SKM-1 (cell line): ENCODE results near the gene CACNA1E.

Experiments used
- DNase-seq: peaks from one replicate; lab custom pipeline; 2025; ENCODE audit not compliant: unreplicated experiment; lab: John Stamatoyannopoulos, UW

The CACNA1E gene

DNA sequence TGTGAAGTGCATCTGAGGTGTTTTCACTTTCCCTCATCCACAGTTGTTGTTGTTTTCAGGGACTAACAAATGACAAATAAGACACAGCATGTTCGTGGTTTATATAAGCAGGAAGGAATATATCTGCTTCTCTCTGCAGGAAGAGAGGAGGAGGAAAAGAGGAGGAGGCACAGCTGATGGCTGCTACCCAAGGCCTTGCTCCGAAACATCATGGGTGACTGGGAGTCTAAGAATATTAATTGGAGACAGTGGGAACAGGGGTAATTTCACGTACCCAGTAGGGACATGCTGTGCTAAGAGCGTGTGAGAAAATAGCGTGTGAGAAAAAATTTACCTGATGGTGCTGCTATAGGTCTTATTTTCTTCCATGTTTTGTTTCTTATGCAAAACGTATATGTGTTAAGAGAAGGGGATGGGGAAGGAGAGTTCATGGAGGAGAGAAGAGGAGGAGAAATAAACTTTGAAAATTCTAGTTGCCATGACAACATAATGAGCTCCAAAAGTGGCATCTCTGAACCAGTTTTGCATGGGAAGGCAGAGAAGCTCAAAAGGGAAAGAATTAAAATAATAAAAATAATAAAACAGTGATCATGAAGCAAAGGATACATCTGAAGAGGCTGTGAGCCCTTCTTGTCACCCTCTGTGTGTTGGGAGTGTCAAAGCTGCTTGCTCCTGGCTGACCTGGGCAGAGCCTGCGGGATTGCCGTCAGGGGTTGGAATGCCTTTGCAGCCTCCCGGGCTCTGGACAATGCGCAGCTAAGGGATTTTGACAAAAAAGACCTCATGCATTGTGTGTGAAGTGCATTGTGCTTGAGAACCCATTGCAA, 192.0 kb downstream of the CACNA1E start:
- no peak for DNase-seq

DNA sequence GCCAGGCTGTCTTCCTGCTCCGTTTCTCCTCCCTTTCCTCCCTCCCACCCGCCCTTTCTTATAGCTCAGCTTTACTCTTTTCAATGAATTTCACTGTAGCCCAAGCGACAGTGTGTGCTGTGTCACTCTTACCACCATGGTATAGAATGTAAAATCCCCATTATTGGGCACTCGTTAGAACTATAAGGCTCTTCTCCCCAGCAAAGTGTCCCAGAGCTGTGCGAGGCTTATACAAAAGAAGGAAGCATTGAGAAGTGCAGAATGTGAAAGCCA, 192.5 kb downstream of the CACNA1E start:
- DNase-seq, result no peak

DNA sequence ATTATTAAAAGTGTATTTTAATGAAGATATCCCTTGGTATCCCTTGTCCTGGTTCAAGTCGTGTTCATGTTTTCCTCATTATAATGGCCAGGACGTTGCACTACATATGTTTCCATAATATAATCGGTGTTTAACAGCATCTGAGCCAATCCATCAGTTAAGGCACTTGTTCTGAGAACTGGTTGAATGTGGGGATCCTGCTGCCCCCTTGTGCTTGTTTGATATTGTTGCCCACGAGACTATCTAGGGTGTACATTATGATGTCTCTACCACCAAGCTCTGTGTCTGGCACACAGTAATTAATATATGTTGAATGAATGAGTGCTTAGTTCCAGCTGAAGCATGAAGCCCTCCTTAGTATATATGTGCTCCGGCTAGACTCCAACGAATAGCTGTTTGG, 193.0 kb downstream of the CACNA1E start:
- DNase-seq, result no peak

- no peak for DNase-seq
Measured at GRCh38 chr1:181680332-181680731, 197.0 kb downstream of the CACNA1E start.

DNA sequence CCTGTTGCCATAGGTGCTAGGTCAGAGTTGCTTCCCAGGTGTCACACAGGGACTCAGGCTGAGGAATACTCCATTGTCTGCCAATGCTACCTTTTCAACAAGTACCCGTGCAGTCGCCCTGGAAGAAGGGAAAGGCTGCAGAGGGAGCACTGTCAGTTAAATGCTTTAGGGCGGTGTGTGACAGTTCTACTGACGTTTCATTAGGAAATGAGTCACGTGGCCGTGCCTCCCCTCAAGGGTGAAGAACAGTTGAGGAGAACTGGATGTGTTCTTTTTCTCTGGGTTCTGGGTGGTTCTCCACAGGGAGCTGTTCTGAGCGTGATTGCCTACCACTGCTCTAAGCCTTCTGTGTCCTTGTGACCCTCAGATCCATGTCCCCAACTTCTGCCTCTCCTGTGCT, 197.6 kb downstream of the CACNA1E start:
- DNase-seq, result no peak

DNA sequence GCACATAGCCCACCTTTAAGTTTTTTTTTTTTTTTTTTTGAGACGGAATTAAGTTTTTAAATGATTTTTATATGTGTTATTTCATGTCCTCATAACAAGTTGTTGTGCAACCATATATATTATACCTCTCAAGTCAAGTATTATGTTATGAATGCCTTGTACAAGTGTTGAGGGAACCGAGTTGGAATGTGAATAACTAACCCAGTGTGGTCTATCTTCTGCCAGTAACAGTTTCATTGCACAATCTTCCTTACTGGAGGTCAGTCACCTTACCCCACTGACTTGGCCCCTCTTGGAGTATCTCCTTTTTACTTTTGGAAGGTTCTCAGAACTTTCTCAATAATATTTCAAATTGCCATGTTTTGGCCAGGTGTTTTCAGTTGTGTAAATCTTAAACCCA, 201.9 kb downstream of the CACNA1E start:
- DNase-seq, result no peak

DNA sequence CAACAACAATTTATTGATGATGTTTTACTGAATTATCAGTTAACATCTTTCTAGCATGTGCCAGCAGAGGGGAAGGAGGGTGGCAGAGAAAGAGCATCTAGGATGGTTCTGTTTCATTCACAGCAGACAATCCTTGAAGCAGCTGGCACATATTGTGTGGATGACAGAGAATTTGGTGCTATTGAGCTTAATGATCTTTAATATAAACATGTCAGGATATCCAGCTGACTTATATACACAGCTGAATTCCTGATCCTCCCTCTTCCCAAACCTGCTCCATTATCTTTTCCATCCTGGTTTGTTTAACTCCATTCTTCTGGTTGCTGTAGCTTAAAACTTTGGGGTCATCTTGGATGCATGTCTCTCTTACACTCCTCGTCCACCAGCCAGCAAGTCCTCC, 218.6 kb downstream of the CACNA1E start:
- no peak for DNase-seq

GRCh38 chr1:181704546-181704945, 221.2 kb downstream of the CACNA1E start:
- DNase-seq, result no peak

- no peak for DNase-seq
Measured at GRCh38 chr1:181711820-181712219, 228.5 kb downstream of the CACNA1E start.

GRCh38 chr1:181712711-181713110, 229.4 kb downstream of the CACNA1E start:
- DNase-seq, result no peak

- no peak for DNase-seq
Measured at GRCh38 chr1:181714428-181714827, 231.1 kb downstream of the CACNA1E start.

DNA sequence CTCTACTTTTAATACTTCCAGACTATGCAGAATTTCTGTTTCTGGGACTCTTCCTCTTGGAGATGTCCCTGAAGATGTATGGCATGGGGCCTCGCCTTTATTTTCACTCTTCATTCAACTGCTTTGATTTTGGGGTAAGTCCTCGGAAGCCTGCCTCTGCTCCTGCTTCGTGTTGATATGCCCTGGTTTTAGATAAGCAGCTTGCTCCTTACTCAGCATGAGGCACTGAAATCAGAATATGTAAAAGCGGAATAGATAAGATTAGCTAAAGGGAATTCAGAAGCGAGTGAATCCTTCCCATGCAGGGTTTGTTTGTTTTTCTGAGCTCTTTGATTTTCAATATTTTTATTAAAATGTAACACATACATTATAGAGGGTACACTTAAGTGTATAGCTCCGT, 234.7 kb downstream of the CACNA1E start:
- DNase-seq, result no peak

GRCh38 chr1:181726320-181727012, 243.1 kb downstream of the CACNA1E start:
- DNase-seq, result no peak

- no peak for DNase-seq
Measured at GRCh38 chr1:181730606-181731005, 247.3 kb downstream of the CACNA1E start.

GRCh38 chr1:181732218-181732990, 249.1 kb downstream of the CACNA1E start:
- DNase-seq, result no peak

DNA sequence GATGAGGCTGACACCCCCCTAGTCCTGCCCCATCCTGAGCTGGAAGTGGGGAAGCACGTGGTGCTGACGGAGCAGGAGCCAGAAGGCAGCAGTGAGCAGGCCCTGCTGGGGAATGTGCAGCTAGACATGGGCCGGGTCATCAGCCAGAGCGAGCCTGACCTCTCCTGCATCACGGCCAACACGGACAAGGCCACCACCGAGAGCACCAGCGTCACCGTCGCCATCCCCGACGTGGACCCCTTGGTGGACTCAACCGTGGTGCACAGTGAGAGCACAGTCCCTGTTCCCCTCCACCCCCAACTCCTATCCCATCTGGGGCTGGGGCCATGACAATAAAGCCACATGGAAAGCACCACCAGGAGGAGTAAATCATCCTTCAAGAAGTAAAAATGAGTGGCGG, 250.2 kb downstream of the CACNA1E start:
- DNase-seq, result no peak

GRCh38 chr1:181737056-181737455, 253.7 kb downstream of the CACNA1E start:
- no peak for DNase-seq

GRCh38 chr1:181739214-181739613, 255.9 kb downstream of the CACNA1E start:
- no peak for DNase-seq

DNA sequence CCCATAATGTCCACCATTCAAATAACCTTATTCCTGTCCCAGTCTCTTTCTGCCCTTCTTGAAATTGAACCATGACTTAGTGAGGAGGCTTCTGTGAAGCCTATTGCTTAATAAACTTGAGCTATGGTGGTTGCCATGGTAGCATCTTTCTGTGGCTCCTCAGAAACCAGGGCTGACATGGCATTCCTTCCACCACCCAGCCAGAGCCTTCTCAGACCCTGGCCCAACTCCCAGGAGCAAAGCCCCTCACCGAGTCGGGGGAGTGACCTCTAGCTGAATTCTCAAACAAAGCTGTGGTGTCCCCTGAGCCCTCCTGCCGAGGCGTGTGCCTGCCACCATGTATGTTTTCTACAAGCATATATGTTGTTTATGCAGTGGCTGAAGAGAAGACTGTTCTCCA, 259.1 kb downstream of the CACNA1E start:
- no peak for DNase-seq

- no peak for DNase-seq
Measured at GRCh38 chr1:181743878-181744312, 260.6 kb downstream of the CACNA1E start.

- DNase-seq, result no peak
Measured at GRCh38 chr1:181746224-181746623, 262.9 kb downstream of the CACNA1E start.

DNA sequence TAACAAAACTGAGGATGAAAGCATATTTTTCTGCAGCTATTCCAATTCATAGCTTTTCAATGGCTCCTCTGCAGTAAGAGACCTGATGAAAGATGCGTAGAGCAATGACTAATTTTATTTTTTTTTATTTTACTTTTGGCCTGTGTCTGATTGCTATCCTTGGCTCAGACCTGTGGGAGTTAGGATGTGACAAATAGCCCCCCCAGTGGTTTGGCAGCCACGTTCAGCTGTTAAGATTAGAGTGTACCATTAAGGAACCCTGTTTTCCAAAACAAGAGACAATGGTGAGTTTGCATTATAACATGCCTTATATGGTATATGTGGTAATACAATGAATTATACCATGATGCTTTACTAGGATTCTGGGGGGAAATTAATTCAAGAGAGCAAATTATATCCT, 264.7 kb downstream of the CACNA1E start:
- DNase-seq, result no peak
